K562 (cell line): ENCODE data around the gene SLC2A14. TPM values are rescaled to one million over a fixed set of nuclear protein-coding genes. Genes with fewer than 3 reads are reported as not detected.
"Not testable (repeated sequence)": the region's sequence is repeated elsewhere in the genome, so short reads cannot be mapped to it uniquely, and the experiment has no call there.

Experiments
- ATAC-seq: fragments of 200-7000 bp; cut with Tn5 transposase; 3 replicates; pipeline ENCODE4 v1.9.1; 2020; ENCODE audit warnings: moderate library complexity
- BruUV-seq: library from RNA; stranded (reverse); fragments of 400-500 nt; replicated peaks from 2 replicates; lab custom pipeline; 2021; lab: Mats Ljungman, UMichigan
- CTCF ChIA-PET: fragments of 300-600 bp; formaldehyde crosslinking; extraction: SDS; loops from one replicate; lab custom pipeline; 2021; ENCODE audit warnings: low intra/inter-chr PET ratio; lab: Yijun Ruan, JAX
- POLR2A ChIA-PET: fragments of 300-600, 350-650 bp; sonication (Branson Sonifier 250); formaldehyde crosslinking; extraction: SDS; loops from one replicate; lab custom pipeline; 2021; ENCODE audit warnings: antibody characterized with exemption, inconsistent platforms; lab: Yijun Ruan, JAX
- DNase-seq, 4 experiments: peaks; one replicate each; pipeline versions ENCODE4 v3.0.0 to v3.0.0-alpha.2; 2011 to 2018; ENCODE audit warnings: low spot score in 3 of 4, mixed read lengths in 3 of 4; ENCODE audit errors: extremely low read depth in 1 of 4
- FAIRE-seq: peaks from 2 replicates; lab custom pipeline; 2011; peaks lifted over from hg19 to GRCh38; lab: Jason Lieb, UNC
- H2AFZ ChIP-seq: 2 replicates; pipeline ENCODE4 v1.6.0; 2011; ENCODE audit warnings: low read depth, low read length, control low read depth, inconsistent platforms
- H3K27ac ChIP-seq: fragments of 200-600 bp; 3 replicates; pipeline ENCODE4 v1.8.0; 2011; ENCODE audit warnings: low read depth, mild to moderate bottlenecking, control low read depth, inconsistent platforms, low read length, moderate library complexity, mixed read lengths; ENCODE audit errors: extremely low read depth
- H3K27me3 ChIP-seq, 2 experiments: fragments of 300-600 bp in 1 of 2; 2 replicates in 1 of 2; 3 replicates in 1 of 2; pipeline versions ENCODE4 v1.6.0 to v1.8.0; 2011; ENCODE audit warnings: inconsistent platforms in 2 of 2, low read length in 2 of 2, mild to moderate bottlenecking in 1 of 2, mixed read lengths in 1 of 2, moderate library complexity in 1 of 2; ENCODE audit not compliant: control insufficient read depth in 2 of 2, insufficient read depth in 2 of 2
- H3K36me3 ChIP-seq: fragments of 300-600 bp; 3 replicates; pipeline ENCODE4 v1.8.0; 2011; ENCODE audit warnings: mild to moderate bottlenecking, low read length, inconsistent platforms; ENCODE audit not compliant: control insufficient read depth, insufficient read depth
- H3K4me1 ChIP-seq, 2 experiments: fragments of 200-600 bp in 1 of 2; replicated peaks in 1 of 2; 2 replicates in 1 of 2; 3 replicates in 1 of 2; pipeline versions ENCODE4 v1.5.1 to v1.8.0; 2011; ENCODE audit warnings: inconsistent platforms in 2 of 2, low read length in 2 of 2, mild to moderate bottlenecking in 1 of 2, mixed read lengths in 1 of 2, moderate library complexity in 1 of 2; ENCODE audit not compliant: control insufficient read depth in 2 of 2, insufficient read depth in 2 of 2
- H3K4me2 ChIP-seq: 2 replicates; pipeline ENCODE4 v1.6.1; 2011; ENCODE audit warnings: low read length, control low read depth, inconsistent platforms, mixed read lengths; ENCODE audit not compliant: insufficient read depth
- H3K4me3 ChIP-seq: fragments of 200-600 bp; sonication (generic), shearing (Covaris generic); 2 replicates; pipeline ENCODE4 v1.5.1; 2016; ENCODE audit warnings: control low read depth, inconsistent platforms
- H3K79me2 ChIP-seq: fragments of 200-600 bp; 3 replicates; pipeline ENCODE4 v1.8.0; 2011; ENCODE audit warnings: low read length, inconsistent platforms; ENCODE audit not compliant: control insufficient read depth, insufficient read depth
- H3K9ac ChIP-seq, 2 experiments: 2 replicates each; pipeline versions ENCODE4 v1.6.0 to v1.6.1; 2011; ENCODE audit warnings: low read depth in 2 of 2, low read length in 2 of 2, control low read depth in 1 of 2, inconsistent platforms in 1 of 2, mild to moderate bottlenecking in 1 of 2, mixed read lengths in 1 of 2; ENCODE audit not compliant: insufficient read depth in 1 of 2
- H3K9me1 ChIP-seq: one replicate; pipeline ENCODE4 v1.6.0; 2011; ENCODE audit warnings: inconsistent platforms, mild to moderate bottlenecking, low read length, moderate library complexity; ENCODE audit not compliant: control insufficient read depth, insufficient read depth
- H3K9me3 ChIP-seq: replicated peaks from 2 replicates; pipeline ENCODE4 v1.5.1; 2011; ENCODE audit warnings: low read depth, low read length, inconsistent platforms; ENCODE audit not compliant: control insufficient read depth, insufficient read depth
- H4K20me1 ChIP-seq: replicated peaks from 2 replicates; pipeline ENCODE4 v1.6.1; 2011; ENCODE audit warnings: low read length, inconsistent platforms, mixed read lengths; ENCODE audit not compliant: control insufficient read depth, insufficient read depth
- WGBS: fragments of 100-300 bp; shearing (Covaris generic); methylation state at CpG from one replicate; pipeline ENCODE4 v1.1.6; 2016; ENCODE audit warnings: low coverage, mixed read lengths; ENCODE audit not compliant: insufficient coverage; ENCODE audit errors: missing lambda C conversion rate; 5-methylcytosine and 5-hydroxymethylcytosine counted together
- in situ Hi-C: fragments of 300-500 bp; cut with MboI; formaldehyde crosslinking; loops from 4 replicates; pipeline ENCODE4 v1.15.0; 2018; ENCODE audit warnings: inconsistent platforms, mixed read lengths
- intact Hi-C: fragments of 100-400 bp; cut with micrococcal nuclease; formaldehyde crosslinking; loops from 2 replicates; pipeline ENCODE4 v1.14.2; 2022
- polyA plus RNA-seq, 8 experiments: library from polyadenylated mRNA; depleted of rRNA in 4 of 8; stranded (reverse) in 5 of 8; unstranded in 3 of 8; fragments of >200 nt; fragmentation: Nextera tagmentation in 2 of 8; fragmentation: Illumina TruSeq in 1 of 8; extraction: Ambion mirVana in 2 of 8; extraction: Trizol in 1 of 8; gene quantifications; 2 replicates each; pipeline versions ENCODE4 v1.2.1 to v1.2.3, GENCODE V29; 2011 to 2014; ENCODE audit warnings: inconsistent platforms in 1 of 8, missing spikeins in 1 of 8
- total RNA-seq, 7 experiments: library from RNA; depleted of rRNA in 6 of 7; stranded (reverse); fragments of >200 nt in 6 of 7; fragmentation: Illumina TruSeq in 2 of 7; extraction: Trizol in 2 of 7; gene quantifications; 2 replicates each; pipeline versions ENCODE4 v1.2.1 to v1.2.3, GENCODE V29; 2011 to 2021; ENCODE audit warnings: low replicate concordance in 1 of 7

Gene SLC2A14
- total and polyA plus RNA-seq, 9 of the 15 experiments (the other 6 are each of a cell fraction or from before 2014, with no cell fraction given) = 0.13 to 8.9 (median 4.8) TPM; not detected in 1

DNA sequence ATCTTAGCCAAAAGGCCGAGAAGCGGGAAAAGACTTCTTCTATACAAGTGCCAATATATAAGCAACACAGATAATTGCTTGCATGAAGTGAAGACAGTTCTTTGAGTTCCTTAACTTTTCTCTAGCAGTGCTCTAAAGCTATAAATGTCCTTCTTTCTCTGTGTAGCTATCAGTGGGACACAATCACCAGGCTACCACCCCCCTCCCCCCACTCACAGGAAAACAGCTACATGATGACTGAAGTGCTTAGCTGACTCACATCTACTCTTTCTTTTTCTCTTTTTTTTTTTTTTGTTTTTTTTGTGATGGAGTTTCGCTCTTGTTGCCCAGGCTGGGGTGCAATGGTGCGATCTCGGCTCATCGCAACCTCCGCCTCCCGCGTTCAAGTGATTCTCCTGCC, 30.3 kb downstream of the SLC2A14 start:
- 32% methylated on average over 5 of the region's 9 CpGs for WGBS
- intact Hi-C loops, H3K4me2 ChIP-seq, DNase-seq, in situ Hi-C loops, H3K9me3 ChIP-seq, H2AFZ ChIP-seq, H3K4me3 ChIP-seq, H3K27ac ChIP-seq, ATAC-seq, H3K36me3 ChIP-seq, H3K9ac ChIP-seq, H3K9me1 ChIP-seq, BruUV-seq, H3K4me1 ChIP-seq, H4K20me1 ChIP-seq, CTCF ChIA-PET, H3K79me2 ChIP-seq: not testable (repeated sequence)
- H3K27me3 ChIP-seq = peaks cover 0 to 11% of the 10 kb centered on the region in 2 experiments; a peak in 2 of 5 replicates
- POLR2A ChIA-PET = interaction anchor here (0.8 kb wide), 1 partner anchor 45 kb away, joined by 3 read pairs; no protein-coding TSS in a partner anchor
- peak; percentile 62 for FAIRE-seq

- BruUV-seq, in situ Hi-C loops, H3K27ac ChIP-seq, H2AFZ ChIP-seq, H3K9ac ChIP-seq, H3K27me3 ChIP-seq, H3K4me1 ChIP-seq, H4K20me1 ChIP-seq, H3K4me3 ChIP-seq, ATAC-seq, FAIRE-seq, H3K36me3 ChIP-seq, H3K4me2 ChIP-seq, POLR2A ChIA-PET, H3K9me3 ChIP-seq, H3K79me2 ChIP-seq, CTCF ChIA-PET, intact Hi-C loops, H3K9me1 ChIP-seq, DNase-seq: not testable (repeated sequence)
- 0% methylated on average over 2 of the region's 7 CpGs for WGBS
Measured at GRCh38 chr12:7839848-7840247, 32.9 kb downstream of the SLC2A14 start.

GRCh38 chr12:7839226-7839625, 33.5 kb downstream of the SLC2A14 start:
- H2AFZ ChIP-seq, H3K79me2 ChIP-seq, H3K9ac ChIP-seq, DNase-seq, H3K4me2 ChIP-seq, POLR2A ChIA-PET, H3K9me3 ChIP-seq, H3K27ac ChIP-seq, in situ Hi-C loops, CTCF ChIA-PET, H3K9me1 ChIP-seq, H3K4me3 ChIP-seq, H3K36me3 ChIP-seq, H3K27me3 ChIP-seq, ATAC-seq, intact Hi-C loops, H4K20me1 ChIP-seq, BruUV-seq, H3K4me1 ChIP-seq: not testable (repeated sequence)
- WGBS = 45% methylated on average over 7 of the region's 10 CpGs
- FAIRE-seq = peak; percentile 54
